Right kidney (tissue), 1 donor: ENCODE data around the gene UPK1B.

Experiments
- DNase-seq: peaks from one replicate; pipeline ENCODE4 v3.0.0-alpha.2; 2016

The UPK1B gene

DNA sequence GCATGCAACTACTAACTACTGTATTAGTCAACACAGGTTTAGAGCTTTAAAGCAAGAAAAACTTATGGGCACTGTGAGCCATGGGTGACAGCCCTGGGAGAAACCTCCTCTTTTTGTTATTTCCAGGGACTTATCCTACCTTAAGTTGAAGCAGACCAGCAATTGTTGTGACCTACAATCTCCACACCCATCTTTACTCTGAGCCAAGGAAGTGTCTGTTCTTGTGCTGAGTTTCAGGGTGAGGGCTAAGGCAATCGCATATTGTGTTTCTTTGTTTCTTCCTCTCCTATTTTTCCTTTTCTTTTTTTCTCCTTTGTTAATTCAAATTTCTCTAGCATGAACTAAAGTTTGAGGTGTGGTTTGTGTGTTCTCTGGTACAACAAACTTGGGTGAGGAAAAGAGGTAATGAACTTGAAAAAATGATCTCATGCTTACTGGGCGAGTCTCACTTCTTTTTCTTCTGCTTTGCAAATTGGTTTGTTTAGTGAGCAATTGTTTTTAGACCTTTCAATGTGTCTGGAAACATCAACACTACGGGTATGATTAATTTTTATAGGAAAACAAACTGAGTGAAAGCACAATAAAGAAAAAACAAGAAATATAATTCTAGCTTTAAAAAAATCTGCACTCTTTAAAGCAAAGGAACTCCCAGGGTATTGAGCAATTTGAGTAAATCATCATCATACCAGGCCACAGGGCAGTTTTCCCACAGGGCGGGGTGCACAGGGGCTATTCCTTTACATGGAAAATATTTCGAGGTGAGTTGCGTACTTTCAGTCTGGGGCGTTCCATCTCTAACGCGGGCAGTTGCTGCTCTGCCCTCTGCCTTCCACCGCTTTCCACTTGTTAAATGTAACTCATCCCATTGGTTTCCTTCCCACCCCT, 2.7 kb downstream of the UPK1B start:
- no peak for DNase-seq

DNA sequence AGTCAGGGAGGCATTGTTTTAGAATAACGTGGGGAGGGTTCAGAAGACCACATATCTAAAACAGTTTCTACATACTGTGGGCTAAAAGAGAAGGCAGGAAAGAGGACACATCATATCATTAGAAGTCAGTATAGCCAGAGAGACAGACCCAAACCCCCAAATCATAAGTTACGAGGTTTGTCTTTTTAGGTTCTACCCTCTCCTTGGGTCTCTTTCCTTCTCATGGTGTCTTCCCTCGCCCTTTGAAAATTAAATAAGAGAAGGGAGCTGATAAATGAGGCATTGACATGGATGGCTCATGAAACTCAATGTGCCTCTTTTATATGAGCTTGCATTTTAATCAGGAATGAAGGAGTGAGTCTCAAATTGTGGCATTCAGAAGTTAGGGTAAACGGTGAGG, 3.4 kb downstream of the UPK1B start:
- DNase-seq: no peak

DNA sequence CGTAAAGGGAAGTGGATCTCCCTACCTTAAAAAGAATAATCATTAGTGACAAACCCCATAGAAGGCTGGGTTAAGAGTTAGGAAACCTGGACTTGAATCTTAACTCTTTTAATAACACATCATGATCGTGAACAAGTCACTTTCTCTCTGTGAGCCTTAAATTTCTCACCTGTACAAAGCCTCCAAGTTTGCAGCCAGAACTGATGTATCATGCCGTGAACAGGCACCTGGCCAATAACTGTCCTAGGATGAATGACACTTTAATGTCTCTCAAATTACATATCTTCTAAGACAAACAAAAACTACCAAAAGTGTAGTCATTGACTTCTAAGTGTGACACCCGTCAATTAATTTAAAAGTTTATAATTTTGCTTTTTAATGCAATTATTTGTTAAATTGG, 3.9 kb downstream of the UPK1B start:
- no peak for DNase-seq

DNA sequence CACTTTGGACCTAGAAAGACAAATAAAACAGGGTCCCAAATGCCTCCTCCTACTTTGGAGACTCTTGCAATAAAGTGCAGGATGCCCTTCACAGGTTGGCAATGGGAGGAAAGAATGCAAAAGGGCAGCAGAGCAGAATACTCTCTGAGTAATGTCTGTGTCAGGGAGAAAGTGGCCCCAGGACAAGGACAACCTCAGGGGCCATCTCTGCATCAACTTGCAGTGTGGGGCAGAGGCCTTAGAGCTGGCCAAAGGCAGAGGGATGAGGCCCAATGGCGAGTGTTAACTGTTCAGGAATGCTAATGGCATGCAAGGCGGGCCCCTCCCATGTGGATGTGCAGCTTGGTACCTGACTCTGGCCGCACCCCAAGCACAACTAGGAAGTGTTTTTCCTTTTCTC, 8.4 kb downstream of the UPK1B start:
- DNase-seq: no peak

DNA sequence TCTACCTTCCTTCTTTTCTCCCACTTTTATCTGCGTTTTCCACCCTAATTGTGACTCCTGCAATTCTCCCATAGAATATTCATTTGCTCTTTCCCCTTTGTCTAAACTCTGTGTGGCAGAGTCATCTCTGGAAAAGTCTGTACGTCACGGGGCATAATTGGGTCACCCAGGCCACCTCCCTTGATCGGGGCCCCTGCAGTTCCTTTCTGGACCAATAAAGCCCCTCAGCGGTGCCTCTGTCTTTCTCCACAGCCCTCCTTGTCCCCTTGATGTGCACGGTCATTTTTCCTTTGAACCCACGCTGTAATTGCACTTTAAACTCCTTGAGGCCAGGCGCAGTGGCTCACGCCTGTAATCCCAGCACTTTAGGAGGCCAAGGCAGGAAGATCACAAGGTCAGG, 10.7 kb downstream of the UPK1B start:
- DNase-seq: no peak

DNA sequence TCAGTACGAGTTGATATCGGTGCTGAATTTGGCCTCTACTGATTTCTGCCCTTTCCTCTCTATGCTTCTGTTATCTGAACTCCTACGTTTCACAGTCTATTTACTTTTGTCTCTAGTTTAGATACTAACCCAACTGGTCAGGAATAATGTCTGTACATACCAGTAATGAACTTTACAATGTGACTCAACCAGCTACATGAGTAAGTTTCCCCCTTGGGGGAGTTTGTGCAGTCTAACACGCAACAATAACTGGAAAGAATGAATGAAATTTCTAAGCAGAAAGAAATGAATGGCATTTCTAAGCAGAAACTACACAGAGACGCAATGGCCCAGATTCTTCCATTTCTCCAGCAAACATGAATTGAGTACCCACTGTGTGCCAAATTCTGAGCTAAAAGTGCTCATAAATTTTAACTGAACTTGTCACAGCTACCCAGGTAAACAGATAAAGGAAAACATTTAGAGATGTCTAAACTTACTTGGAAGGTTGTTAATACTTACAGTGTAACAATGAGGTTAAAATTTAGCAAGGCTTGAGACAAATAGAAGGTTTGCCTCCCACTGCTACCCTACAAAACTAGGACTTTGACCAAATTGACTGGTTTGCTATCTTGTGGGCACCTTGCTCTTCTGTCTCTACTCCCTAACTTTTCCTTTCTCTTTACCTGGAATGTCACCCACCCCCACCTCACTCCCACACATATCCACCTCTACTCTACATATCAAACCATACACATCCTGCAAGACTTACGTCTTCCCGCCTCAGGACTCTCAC, 11.6 kb downstream of the UPK1B start:
- DNase-seq: no peak

DNA sequence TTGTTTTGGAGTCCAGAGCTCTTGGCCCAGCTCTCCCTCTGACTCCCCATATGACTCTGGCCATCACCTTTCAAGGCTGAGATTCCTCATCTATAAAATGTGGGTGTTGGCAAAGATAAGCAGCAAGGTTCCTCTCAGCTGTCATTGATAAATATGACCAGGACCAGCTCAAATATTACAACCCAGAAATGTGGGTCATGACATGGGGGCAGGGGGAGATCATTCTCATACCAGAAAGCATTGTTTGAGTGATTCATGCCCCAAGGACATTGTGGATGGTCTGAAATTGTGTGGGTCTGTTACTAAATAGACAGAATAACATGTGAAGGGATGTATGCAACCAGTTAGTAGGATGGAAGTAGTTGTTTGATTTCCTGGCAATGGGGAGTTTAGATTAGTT, 13.9 kb downstream of the UPK1B start:
- DNase-seq: no peak

DNA sequence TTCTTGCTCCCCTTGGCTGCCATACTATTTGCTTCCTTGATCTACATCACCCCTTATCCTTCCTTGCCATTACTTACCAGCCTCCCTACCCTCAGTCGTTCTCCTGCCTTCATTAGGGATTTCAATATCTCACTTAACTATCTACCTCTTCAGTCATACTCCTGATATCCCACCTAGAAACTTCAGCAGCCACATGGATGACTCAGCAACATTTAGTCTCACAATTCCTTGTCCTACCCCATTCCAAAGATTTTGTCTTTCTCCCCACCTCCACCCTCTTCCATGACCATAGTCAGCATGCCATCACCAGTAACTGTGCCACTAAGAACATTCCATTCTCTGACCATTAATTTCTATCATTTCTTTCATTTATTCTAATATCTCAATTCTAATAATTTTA, 18.4 kb downstream of the UPK1B start:
- no peak for DNase-seq

DNA sequence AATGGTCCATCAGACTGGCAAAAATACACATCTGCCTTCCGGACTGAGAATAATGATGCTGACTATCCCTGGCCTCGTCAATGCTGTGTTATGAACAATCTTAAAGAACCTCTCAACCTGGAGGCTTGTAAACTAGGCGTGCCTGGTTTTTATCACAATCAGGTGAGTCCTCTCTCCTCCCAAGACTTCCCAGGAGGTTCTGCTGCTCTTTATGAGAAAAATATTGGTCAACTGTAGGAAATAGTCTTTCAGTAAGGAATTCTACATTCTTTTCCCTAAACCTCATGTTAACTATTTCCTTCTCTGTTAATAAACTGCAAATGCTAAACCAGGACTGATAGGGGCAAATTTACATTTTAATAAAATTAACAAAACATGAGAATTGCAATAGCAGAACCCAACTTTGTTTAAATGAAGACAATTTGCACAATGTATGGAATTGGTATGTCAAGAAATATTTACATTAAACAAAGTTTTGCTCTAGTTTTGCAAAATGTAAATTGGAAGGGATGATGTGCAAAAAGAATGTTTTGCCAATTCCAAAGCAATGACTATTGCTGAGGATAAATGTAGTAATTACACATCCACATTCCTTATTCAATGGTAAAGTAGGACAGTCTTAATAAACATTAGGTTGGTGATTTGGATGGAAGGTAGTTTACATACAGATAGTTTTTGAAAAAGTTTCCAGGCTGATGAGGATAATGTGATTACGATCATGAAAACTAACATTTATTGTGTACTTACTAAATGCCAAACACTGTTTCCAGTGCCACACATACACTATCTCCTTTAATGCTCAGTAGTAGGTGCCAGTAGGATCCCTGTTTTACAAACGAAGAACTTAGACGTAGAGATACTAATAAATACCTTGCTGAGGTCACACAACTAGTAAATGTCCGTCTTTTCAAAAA, 21.1 kb downstream of the UPK1B start:
- DNase-seq: no peak

DNA sequence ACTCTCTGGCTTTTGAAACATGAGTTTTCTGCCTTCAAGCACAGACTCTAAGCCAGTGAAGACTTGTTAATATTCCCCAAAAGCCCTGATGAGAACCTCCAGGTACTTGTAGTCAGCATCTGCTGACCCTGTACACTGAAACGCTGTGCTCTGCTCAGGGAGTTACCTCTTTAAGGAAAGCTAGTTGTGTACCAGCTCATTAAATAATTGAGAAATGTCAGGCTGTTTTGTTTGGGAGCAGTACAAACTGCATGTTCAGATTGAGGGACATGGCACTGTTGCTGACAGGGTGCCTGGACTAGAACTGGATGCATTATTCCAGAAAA, 21.7 kb downstream of the UPK1B start:
- DNase-seq: no peak

DNA sequence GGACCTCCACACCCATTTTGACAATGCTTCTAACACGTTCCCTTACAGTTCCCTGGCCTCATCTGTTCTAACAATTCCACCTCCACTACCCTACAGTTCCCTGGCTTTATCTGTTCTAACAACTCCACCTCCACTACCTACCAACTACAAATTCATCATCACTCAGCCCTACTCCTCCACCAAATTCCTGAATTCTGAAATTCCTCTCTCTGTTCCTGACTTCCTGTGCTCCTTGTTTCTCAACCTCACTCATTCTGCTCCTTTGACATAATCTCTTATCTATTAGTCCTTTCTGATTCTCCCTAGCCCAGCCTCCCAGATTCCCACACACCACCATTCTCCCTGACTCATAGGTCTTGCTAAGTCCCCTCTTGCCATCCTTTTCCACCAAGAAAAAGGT, 22.5 kb downstream of the UPK1B start:
- DNase-seq: no peak

DNA sequence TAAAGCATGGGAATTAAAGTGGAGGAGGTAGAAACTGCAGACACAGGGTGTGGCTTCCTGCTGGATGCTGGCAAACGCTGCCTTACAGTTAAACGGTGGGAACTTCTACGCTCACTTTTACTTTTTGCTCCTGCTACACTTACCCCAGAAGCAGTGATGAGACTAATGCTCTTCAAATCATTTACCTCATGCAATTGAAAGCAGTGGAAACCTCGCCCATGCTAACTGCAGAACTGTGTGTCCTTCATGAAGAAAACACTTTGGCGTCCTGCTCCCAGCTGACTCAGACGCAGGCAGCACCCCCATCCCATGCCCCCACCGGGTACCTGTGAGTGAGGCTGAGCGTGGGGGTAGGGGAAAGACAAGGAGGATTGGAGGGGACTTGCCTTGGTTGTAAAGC, 31.8 kb downstream of the UPK1B start:
- no peak for DNase-seq

DNA sequence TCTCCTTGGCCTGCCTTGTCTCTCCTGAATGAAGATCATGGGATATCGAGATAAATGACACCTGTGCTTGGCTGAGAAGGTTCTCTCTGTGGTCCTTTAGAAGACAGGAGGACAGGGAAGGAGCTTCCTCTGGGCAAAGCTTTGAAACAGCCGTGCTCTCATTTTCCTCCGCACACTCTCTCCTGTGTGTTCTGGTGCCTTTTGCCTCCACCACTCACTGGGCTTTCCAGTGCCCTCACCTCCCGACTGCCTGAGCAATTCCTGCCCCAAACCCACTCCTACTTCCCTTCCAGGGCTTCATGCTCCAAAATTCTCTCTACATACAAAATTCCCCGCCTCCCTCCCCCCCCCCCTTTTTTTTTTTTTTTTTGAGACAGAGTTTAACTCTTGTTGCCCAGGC, 32.3 kb downstream of the UPK1B start:
- no peak for DNase-seq

DNA sequence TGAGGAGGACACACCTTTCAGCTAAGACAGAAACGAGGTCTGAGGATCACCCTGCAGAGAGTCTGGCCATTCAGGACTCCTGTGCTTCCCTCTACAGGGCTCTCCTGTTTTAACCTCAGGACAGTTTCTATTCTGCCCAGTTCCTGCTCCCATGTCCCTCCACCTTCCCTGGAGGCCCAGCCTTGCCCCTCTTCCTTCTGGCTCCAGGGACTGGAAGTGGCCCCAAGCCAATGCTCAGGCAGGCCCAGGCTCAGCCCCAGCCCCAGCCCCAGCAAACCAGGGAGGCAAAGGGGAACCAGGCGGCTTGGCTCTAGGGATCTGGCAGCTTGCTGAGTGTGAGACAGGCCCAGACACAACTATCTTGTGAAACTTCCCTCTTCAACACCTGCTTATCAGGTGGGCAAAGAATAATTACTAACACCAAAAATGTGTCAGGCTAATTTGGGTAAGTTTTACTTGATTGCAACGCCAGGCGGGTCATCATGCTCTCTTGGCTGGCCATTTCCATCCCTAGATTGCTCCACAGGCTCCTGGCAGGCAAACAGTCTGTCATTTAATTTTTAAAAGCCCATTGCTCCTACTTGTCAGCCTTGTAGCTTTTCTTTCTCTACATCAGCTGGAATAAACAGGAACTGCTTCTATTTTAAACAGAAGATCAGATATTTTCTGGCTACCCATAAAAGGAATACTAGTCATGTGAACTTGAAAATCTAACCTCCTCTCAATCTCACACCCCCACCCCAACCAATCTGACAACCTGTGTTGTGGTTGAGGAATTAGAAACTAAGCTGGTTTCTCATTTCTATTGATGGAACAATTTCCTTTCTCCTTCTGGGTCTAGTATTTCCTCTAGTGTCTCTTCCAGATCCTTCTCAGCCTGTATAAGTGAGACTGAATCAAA, 33.5 kb downstream of the UPK1B start:
- DNase-seq: no peak

DNA sequence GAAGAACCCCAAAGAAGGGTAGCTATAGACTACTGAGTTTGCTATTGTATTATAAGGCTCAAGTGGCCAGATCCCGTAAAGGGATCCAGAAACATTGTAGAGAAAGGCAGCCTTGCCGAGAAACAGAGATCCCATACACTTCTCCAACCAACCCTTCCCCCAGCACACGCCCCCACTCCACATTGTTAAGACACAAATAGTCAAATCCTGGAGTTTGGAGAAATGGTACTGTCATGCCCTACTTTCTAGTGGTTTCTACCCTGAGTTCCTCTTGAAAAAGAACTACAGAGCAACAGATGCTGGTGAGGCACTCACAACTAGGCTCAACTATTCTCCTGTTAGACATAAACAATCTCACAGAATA, 34.1 kb downstream of the UPK1B start:
- no peak for DNase-seq

DNA sequence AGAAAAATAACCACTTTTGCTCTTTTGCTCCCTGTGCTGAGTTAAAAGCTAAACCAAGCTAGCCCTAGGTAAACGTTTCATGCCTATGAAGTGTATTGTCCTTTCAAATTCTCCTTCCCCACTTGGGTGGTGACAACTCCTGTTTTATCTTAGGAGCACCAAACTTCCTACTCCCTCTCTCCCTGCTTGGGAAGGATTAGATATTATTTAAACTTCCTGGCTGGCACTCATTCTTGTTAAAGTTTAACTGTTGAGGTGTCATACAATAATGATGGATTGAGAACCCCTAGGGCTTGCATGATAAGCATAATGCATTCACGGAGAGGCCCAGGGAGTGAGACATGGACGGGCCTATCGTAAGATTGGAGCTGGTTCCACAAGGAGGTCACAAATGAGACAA, 37.8 kb downstream of the UPK1B start:
- no peak for DNase-seq

DNA sequence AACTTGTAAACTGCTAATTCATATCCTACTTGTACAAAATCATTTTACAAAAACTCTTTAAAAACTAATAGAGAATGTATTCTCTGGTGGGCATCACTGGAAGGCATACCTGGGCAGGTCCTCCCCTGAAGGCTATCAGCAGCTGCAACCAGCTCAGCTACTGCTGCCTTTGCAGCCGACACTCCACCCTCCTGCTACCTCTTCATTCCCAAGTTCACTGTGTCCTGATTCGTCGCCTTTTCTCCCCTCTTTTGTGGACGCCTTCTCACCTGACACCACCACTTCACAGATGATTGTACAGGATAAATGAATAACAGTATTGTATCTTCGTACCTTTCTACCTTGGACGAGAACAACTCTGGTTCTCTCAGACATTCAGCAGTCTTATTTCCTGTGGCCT, 38.4 kb downstream of the UPK1B start:
- no peak for DNase-seq

DNA sequence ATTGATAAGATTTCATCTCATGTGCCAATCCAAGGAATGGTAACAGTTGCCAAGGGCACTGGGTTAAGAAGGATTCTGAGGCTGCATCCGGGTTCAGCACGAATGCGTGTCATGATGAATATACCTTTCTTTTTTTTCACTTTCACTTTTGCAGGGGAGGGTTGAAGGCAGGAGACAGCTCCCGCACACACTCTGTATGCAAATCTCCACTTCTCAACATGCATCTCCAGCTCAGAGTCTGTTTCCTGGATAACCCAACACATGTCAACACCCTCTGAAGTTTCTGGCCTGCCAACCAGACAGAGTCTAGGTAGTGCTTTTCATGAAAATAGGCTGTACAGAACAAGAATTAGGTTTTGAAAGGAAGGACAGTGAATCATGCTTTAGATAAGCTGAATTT, 45.7 kb downstream of the UPK1B start:
- no peak for DNase-seq

DNA sequence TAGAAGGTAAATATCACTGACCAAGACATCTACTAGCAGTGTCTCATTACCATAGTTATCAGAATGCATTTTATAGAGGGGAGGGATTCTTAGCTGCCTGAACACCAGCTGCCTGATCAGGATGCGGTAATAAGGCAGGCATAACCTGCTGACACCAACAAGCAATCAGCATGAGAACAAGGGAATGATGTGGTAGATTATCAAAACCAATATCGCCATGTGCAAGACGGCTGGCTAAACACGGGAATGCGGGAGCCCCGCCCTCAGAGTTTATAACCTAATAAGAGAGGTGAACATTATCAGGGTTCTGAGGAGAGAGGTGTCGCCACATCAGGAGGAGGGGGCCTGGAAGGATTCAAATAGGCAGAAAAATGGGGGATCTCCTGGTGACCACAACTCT, 46.8 kb downstream of the UPK1B start:
- no peak for DNase-seq

DNA sequence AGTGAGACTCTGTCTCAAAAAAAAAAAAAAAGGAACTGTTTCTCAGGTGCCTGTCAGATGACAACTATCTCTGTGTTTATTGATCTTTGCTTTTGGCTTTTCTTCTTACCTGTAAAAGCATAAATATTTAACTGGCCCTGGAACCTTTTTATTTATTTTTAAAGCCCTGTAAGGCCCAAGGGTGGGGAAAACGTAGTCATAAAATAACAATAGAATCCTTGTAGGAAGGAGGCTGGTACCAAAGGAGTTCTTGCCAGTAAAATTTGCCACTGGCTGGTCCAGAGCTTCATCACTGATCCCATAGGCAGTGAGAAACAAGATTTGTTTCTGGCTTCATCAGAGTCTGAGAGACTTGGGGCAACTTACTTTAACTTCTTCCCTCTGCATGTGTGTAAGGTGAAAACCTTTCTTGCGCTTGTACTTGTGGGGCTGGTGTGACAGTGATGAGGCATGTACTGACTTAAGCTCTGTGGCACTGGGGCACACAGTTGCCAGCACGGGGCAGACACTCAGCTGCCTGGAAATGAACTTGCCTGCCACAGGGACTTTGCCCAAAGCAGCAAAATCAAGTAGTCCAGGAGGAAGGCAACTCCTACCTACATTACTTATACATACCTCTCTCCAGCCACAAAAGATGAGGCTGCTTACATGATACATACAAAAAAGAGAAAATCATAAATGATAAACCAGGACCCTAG, 47.7 kb downstream of the UPK1B start:
- no peak for DNase-seq

DNA sequence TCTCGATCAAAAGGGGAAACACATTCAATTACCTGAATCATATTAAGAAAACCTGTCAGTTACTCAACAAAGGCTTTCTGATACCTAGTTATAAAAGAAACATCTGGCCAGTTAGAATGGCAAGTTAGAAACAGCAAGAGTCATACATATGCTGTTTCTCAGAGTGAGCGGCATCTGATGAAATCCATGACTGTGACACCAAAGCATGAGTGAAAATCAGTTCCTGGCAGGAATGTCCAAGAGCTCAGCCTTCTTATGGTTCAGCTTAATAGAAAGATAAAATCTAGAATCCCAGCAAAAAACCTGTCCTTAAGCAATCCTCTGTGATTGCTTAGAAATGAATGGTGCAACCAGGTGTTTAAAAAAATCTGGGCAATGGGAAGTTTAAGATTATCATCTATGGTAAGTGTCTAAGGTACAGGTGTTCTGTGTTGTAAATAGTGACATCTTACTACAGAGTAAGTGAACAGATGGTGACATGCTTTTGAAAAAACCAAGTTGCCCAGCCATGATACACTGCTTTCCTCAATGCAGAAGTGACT, 48.5 kb downstream of the UPK1B start:
- no peak for DNase-seq
